Fibroblast of lung (primary cell): ENCODE measurements around the gene PCDHA9.

Source experiments
- CTCF ChIP-seq, 2 donors: IDR thresholded peaks in 1 of 2; conservative IDR thresholded peaks in 1 of 2; 1 replicate in 1 of 2; 2 replicates in 1 of 2; pipeline ENCODE4 v1.5.1; 2011 to 2012; ENCODE audit warnings: low read length in 2 of 2, control low read depth in 1 of 2, inconsistent platforms in 1 of 2, low read depth in 1 of 2, mild to moderate bottlenecking in 1 of 2
- EZH2 ChIP-seq: IDR thresholded peaks from 2 replicates; pipeline ENCODE4 v1.5.1; 2012; ENCODE audit warnings: low read length, control low read depth, mild to moderate bottlenecking; ENCODE audit errors: missing control alignments

- TF ChIP-seq CTCF (conservative IDR thresholded peaks at IDR 0.05 in 1 of 2, IDR thresholded peaks at IDR 0.05 in 1 of 2; ENCODE audit: low read depth in 1 of 2, low read length in 2 of 2) (no peak), EZH2 (no peak)
Measured at GRCh38 chr5:140868721-140869554, 20.8 kb downstream of the PCDHA9 start, which contains the start of gene PCDHA11.
